Kidney (tissue), 14 donors: ENCODE measurements around the gene C4orf50. TPM values are rescaled to one million over a fixed set of nuclear protein-coding genes. Genes with fewer than 3 reads are reported as not detected.
A peak's percentile ranks its signal among the peaks of the same experiment; 100 is the strongest.

Source experiments
- DNase-seq, 5 donors: peaks; one replicate each; pipeline ENCODE4 v3.0.0-alpha.2; 2013 to 2020
- FAIRE-seq: peaks from 2 replicates; lab custom pipeline; 2012; peaks lifted over from hg19 to GRCh38; lab: Jason Lieb, UNC
- H3K27ac ChIP-seq, 2 donors: one replicate each; pipeline ENCODE4 v1.7.0; 2013; ENCODE audit warnings: low read depth in 2 of 2, low read length in 2 of 2, inconsistent platforms in 1 of 2
- H3K27me3 ChIP-seq: one replicate; pipeline ENCODE4 v1.7.1; 2013; ENCODE audit warnings: low read length, inconsistent platforms; ENCODE audit not compliant: control insufficient read depth, insufficient read depth
- H3K36me3 ChIP-seq, 3 donors: one replicate each; pipeline versions ENCODE4 v1.7.0 to v1.7.1; 2013; ENCODE audit warnings: low read length in 3 of 3, control low read depth in 1 of 3, inconsistent platforms in 1 of 3; ENCODE audit not compliant: insufficient read depth in 3 of 3, control insufficient read depth in 2 of 3
- H3K4me1 ChIP-seq, 3 donors: one replicate each; pipeline versions ENCODE4 v1.7.0 to v1.7.1; 2013; ENCODE audit warnings: low read length in 3 of 3, inconsistent platforms in 1 of 3, low read depth in 1 of 3; ENCODE audit not compliant: control insufficient read depth in 2 of 3, insufficient read depth in 2 of 3
- H3K4me3 ChIP-seq, 3 donors: one replicate each; pipeline versions ENCODE4 v1.7.0 to v1.8.1; 2013; ENCODE audit warnings: low read length in 3 of 3, control low read depth in 1 of 3, inconsistent platforms in 1 of 3
- H3K9ac ChIP-seq, 3 donors: one replicate each; pipeline versions ENCODE4 v1.7.0 to v1.7.1; 2013; ENCODE audit warnings: low read length in 3 of 3, control low read depth in 1 of 3, inconsistent platforms in 1 of 3
- H3K9me3 ChIP-seq, 3 donors: one replicate each; pipeline versions ENCODE4 v1.7.0 to v1.7.1; 2013; ENCODE audit warnings: low read length in 3 of 3, control low read depth in 1 of 3, inconsistent platforms in 1 of 3; ENCODE audit not compliant: control insufficient read depth in 2 of 3, insufficient read depth in 1 of 3
- CTCF ChIP-seq: IDR thresholded peaks from 3 replicates; pipeline ENCODE4 v1.5.1; 2012; ENCODE audit warnings: mild to moderate bottlenecking, moderate library complexity, borderline replicate concordance; ENCODE audit not compliant: insufficient read depth; ENCODE audit errors: extremely low read depth
- intact Hi-C: fragments of 100-400 bp; cut with DNase I; formaldehyde crosslinking; loops from one replicate; pipeline ENCODE4 v1.11.1; 2022
- polyA plus RNA-seq: library from polyadenylated mRNA; stranded (reverse); fragments of 350-450 nt; fragmentation: Illumina TruSeq; extraction: RNeasy Lipid Tissue Mini Kit (QIAGEN cat#74804); gene quantifications from one replicate; pipeline ENCODE4 v1.2.3, GENCODE V29; 2014; ENCODE audit warnings: low read depth, low replicate concordance; ENCODE audit not compliant: insufficient read depth
- total RNA-seq: library from RNA; stranded (reverse); fragmentation: NEBNext Ultra II Directional; extraction: Animal tissue kit (Norgen Biotek cat#: 25700); gene quantifications from one replicate; pipeline ENCODE4 v1.2.1, GENCODE V29; 2021
- donor health status: control.
- donor health status: control.
- donor health status: control.
- donor health status: control.
- donor health status: control.
- donor health status: DM: yes; HTN: yes; CAD: no.
- donor health status: Normal renal cell carcinoma (clear cell type).

The C4orf50 gene
- total and polyA plus RNA-seq, 2 donors from 2014 or later, result 0.16 TPM; not detected in 1

- TF ChIP-seq CTCF, result no peak
- DNase-seq, result peak in 2 of 5 donors; percentile 45 to 53
- no peak overlapping the region for H3K9ac ChIP-seq
- FAIRE-seq, result no peak
- no peaks in the 10 kb centered on the region for H3K27me3 ChIP-seq
- H3K4me1 ChIP-seq, result no peaks in the 10 kb centered on the region
- H3K27ac ChIP-seq, result no peak overlapping the region
- intact Hi-C loops, result no loop called here
- H3K4me3 ChIP-seq, result no peak overlapping the region
- peaks cover 0 to 3% (median 0%) of the 10 kb centered on the region in 3 donors for H3K9me3 ChIP-seq
- no peaks in the 10 kb centered on the region for H3K36me3 ChIP-seq
Observed at GRCh38 chr4:5918331-5918985, 99.8 kb downstream of the C4orf50 start.

GRCh38 chr4:5917672-5918071 is 100.6 kb downstream of the C4orf50 start:
- H3K9ac ChIP-seq, result no peak overlapping the region
- no peak overlapping the region for H3K27ac ChIP-seq
- peaks cover 0 to 3% (median 0%) of the 10 kb centered on the region in 3 donors for H3K9me3 ChIP-seq
- H3K36me3 ChIP-seq, result no peaks in the 10 kb centered on the region
- FAIRE-seq (no peak), DNase-seq (peak in 1 of 5 donors; percentile 42)
- intact Hi-C loops, result no loop called here
- H3K4me1 ChIP-seq, result no peaks in the 10 kb centered on the region
- H3K27me3 ChIP-seq, result no peaks in the 10 kb centered on the region
- H3K4me3 ChIP-seq, result no peak overlapping the region
- TF ChIP-seq CTCF, result no peak

- FAIRE-seq (no peak), DNase-seq (peak in 1 of 5 donors; percentile 17)
- H3K9ac ChIP-seq, result no peak overlapping the region
- H3K4me3 ChIP-seq, result no peak overlapping the region
- no peaks in the 10 kb centered on the region for H3K27me3 ChIP-seq
- no peaks in the 10 kb centered on the region for H3K36me3 ChIP-seq
- no peaks in the 10 kb centered on the region for H3K4me1 ChIP-seq
- intact Hi-C loops, result no loop called here
- H3K27ac ChIP-seq, result no peak overlapping the region
- H3K9me3 ChIP-seq, result peaks cover 0 to 3% (median 0%) of the 10 kb centered on the region in 3 donors
- no peak for TF ChIP-seq CTCF
Observed at GRCh38 chr4:5916229-5916628, 102.0 kb downstream of the C4orf50 start.

GRCh38 chr4:5913454-5913853 is 104.8 kb downstream of the C4orf50 start:
- no peak overlapping the region for H3K4me3 ChIP-seq
- FAIRE-seq (no peak), DNase-seq (no peak)
- intact Hi-C loops, result no loop called here
- TF ChIP-seq CTCF, result no peak
- no peak overlapping the region for H3K27ac ChIP-seq
- no peaks in the 10 kb centered on the region for H3K27me3 ChIP-seq
- no peaks in the 10 kb centered on the region for H3K36me3 ChIP-seq
- no peak overlapping the region for H3K9ac ChIP-seq
- H3K4me1 ChIP-seq, result no peaks in the 10 kb centered on the region
- peaks cover 0 to 6% (median 0%) of the 10 kb centered on the region in 3 donors for H3K9me3 ChIP-seq
